Thyroid gland (tissue), 4 donors: ENCODE measurements around the gene MLXIPL.

Experiments
- POLR2A ChIP-seq, 2 donors: fragments of 450-650 bp; IDR thresholded peaks; one replicate each; pipeline ENCODE4 v1.6.1; 2017; ENCODE audit warnings: antibody characterized with exemption in 2 of 2, mild to moderate bottlenecking in 2 of 2, moderate library complexity in 1 of 2
- TF ChIP-seq, protein P1 (sequence below), 6 experiments: fragments of 200-600 bp in 3 of 6; fragments of 450-650 bp in 3 of 6; sonication (generic) in 3 of 6; IDR thresholded peaks; one replicate each; pipeline ENCODE4 v1.5.1; 2016 to 2019; ENCODE audit warnings: antibody characterized with exemption in 6 of 6, mild to moderate bottlenecking in 2 of 6, inconsistent platforms in 1 of 6, moderate library complexity in 1 of 6

GRCh38 chr7:73621168-73622063 is 2.9 kb downstream of the MLXIPL start:
- TF ChIP-seq, protein P1, sequence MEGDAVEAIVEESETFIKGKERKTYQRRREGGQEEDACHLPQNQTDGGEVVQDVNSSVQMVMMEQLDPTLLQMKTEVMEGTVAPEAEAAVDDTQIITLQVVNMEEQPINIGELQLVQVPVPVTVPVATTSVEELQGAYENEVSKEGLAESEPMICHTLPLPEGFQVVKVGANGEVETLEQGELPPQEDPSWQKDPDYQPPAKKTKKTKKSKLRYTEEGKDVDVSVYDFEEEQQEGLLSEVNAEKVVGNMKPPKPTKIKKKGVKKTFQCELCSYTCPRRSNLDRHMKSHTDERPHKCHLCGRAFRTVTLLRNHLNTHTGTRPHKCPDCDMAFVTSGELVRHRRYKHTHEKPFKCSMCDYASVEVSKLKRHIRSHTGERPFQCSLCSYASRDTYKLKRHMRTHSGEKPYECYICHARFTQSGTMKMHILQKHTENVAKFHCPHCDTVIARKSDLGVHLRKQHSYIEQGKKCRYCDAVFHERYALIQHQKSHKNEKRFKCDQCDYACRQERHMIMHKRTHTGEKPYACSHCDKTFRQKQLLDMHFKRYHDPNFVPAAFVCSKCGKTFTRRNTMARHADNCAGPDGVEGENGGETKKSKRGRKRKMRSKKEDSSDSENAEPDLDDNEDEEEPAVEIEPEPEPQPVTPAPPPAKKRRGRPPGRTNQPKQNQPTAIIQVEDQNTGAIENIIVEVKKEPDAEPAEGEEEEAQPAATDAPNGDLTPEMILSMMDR (IDR thresholded peaks at IDR 0.05), result no peak
- no peak for TF ChIP-seq POLR2A (IDR thresholded peaks at IDR 0.05)
